Measurements from ENCODE around the gene CDC42BPG.

CDC42BPG gene

GRCh38 chr11:64844330-64845128, at the start of gene CDC42BPG:
TSS of gene CDC42BPG (minus strand) at chr11:64844653. CDS start at chr11:64844569, 84 bp downstream.
- DNase-seq (ENCODE audit: low spot score) = peak; percentile 91

- no peak for DNase-seq (ENCODE audit: low spot score)
These were observed 49.0 kb upstream of the CDC42BPG start for GRCh38 chr11:64893194-64894069.

- DNase-seq (ENCODE audit: low spot score) = no peak
These were observed 48.4 kb upstream of the CDC42BPG start for GRCh38 chr11:64892838-64893193.

GRCh38 chr11:64892411-64892831, 48.0 kb upstream of the CDC42BPG start:
- no peak for DNase-seq (ENCODE audit: low spot score)

GRCh38 chr11:64891880-64892279, 47.4 kb upstream of the CDC42BPG start:
- no peak for DNase-seq (ENCODE audit: low spot score)

- DNase-seq (ENCODE audit: low spot score) = no peak
These were observed 46.9 kb upstream of the CDC42BPG start for GRCh38 chr11:64891215-64891848.

- DNase-seq (ENCODE audit: low spot score) = no peak
These were observed 46.1 kb upstream of the CDC42BPG start for GRCh38 chr11:64890522-64890939.

- no peak for DNase-seq (ENCODE audit: low spot score)
These were observed 44.5 kb upstream of the CDC42BPG start for GRCh38 chr11:64888729-64889511.

- no peak for DNase-seq (ENCODE audit: low spot score)
These were observed 43.9 kb upstream of the CDC42BPG start for GRCh38 chr11:64888406-64888728.

GRCh38 chr11:64887757-64888405, 43.4 kb upstream of the CDC42BPG start:
- peak; percentile 83 for DNase-seq (ENCODE audit: low spot score)

- DNase-seq (ENCODE audit: low spot score) = no peak
These were observed 42.8 kb upstream of the CDC42BPG start for GRCh38 chr11:64887234-64887756.

GRCh38 chr11:64885367-64886286, 41.2 kb upstream of the CDC42BPG start:
- peak; percentile 66 for DNase-seq (ENCODE audit: low spot score)

- no peak for DNase-seq (ENCODE audit: low spot score)
These were observed 39.6 kb upstream of the CDC42BPG start for GRCh38 chr11:64884019-64884418.

GRCh38 chr11:64883575-64883974, 39.1 kb upstream of the CDC42BPG start:
- DNase-seq (ENCODE audit: low spot score) = no peak

GRCh38 chr11:64882243-64882642, 37.8 kb upstream of the CDC42BPG start:
- no peak for DNase-seq (ENCODE audit: low spot score)

GRCh38 chr11:64881476-64881875, 37.0 kb upstream of the CDC42BPG start:
- no peak for DNase-seq (ENCODE audit: low spot score)

GRCh38 chr11:64880240-64881001, 36.0 kb upstream of the CDC42BPG start:
- no peak for DNase-seq (ENCODE audit: low spot score)

GRCh38 chr11:64879244-64879900, 34.9 kb upstream of the CDC42BPG start:
- DNase-seq (ENCODE audit: low spot score) = no peak
